Measurements from ENCODE around the gene OSBPL3. TPM values are rescaled to one million over a fixed set of nuclear protein-coding genes. Genes with fewer than 3 reads are reported as not detected.

The OSBPL3 gene
- total and polyA plus RNA-seq, 2 donors (not counting 3 experiments of a cell fraction or from before 2014, with no cell fraction given) = 7.5 to 27.1 TPM

GRCh38 chr7:24939416-24939815 is 40.6 kb downstream of the OSBPL3 start:
- Histone ChIP-seq H3K27me3 (ENCODE audit: control insufficient read depth in 2 of 2, insufficient read depth in 2 of 2, low read length in 2 of 2) (no peaks in the 10 kb centered on the region), H3K4me1 (ENCODE audit: control insufficient read depth, extremely low read depth, insufficient read depth, low read length) (no peaks in the 10 kb centered on the region), H2AFZ (ENCODE audit: low read depth, low read length) (no peak overlapping the region), H3K79me2 (ENCODE audit: control insufficient read depth, insufficient read depth, low read length) (peaks cover 64% of the 10 kb centered on the region), H4K20me1 (replicated peaks; ENCODE audit: control insufficient read depth, extremely low read depth, insufficient read depth, low read length) (no peaks in the 10 kb centered on the region), H3K9ac (replicated peaks; ENCODE audit: extremely low read depth, insufficient read depth, low read length) (no peak overlapping the region), H3K4me2 (ENCODE audit: insufficient read depth, low read length) (no peak overlapping the region), H3K27ac (ENCODE audit: insufficient read depth, low read depth, low read length) (no peak overlapping the region), H3K4me3 (replicated peaks in 1 of 3; ENCODE audit: insufficient read depth in 1 of 3, low read depth in 1 of 3, low read length in 3 of 3) (no peak overlapping the region), H3K9me3 (replicated peaks; ENCODE audit: control insufficient read depth, insufficient read depth, low read length) (no peaks in the 10 kb centered on the region), H3K9me1 (replicated peaks; ENCODE audit: control insufficient read depth, extremely low read depth, insufficient read depth, low read length) (no peaks in the 10 kb centered on the region), H3K36me3 (ENCODE audit: control insufficient read depth in 2 of 2, extremely low read depth in 1 of 2, insufficient read depth in 2 of 2, low read length in 2 of 2) (no peaks in the 10 kb centered on the region)
- FAIRE-seq (no peak), DNase-seq (ENCODE audit: low read depth, low spot score) (no peak)
- intact Hi-C loops (cut with micrococcal nuclease) (no loop called here), dilution Hi-C loops (cut with MboI; ENCODE audit: extremely low pct_ligation_motif_present, low sequenced_read_pairs) (no loop called here)
- TF ChIP-seq FOS (IDR thresholded peaks at IDR 0.05; ENCODE audit: borderline replicate concordance, insufficient read depth, low read length) = no peak
- TF ChIP-seq MAX (IDR thresholded peaks at IDR 0.05; ENCODE audit: insufficient read depth, insufficient read length) = no peak
- TF ChIP-seq JUN (IDR thresholded peaks at IDR 0.05; ENCODE audit: borderline replicate concordance, insufficient read depth, insufficient read length, low read depth) = no peak
- TF ChIP-seq EZH2 (IDR thresholded peaks at IDR 0.05; ENCODE audit: borderline replicate concordance, low read depth, low read length, severe bottlenecking) = no peak
- TF ChIP-seq GATA2 (IDR thresholded peaks at IDR 0.05; ENCODE audit: insufficient read depth, insufficient read length, low read depth, low read length) = no peak
- TF ChIP-seq POLR2A (IDR thresholded peaks at IDR 0.05; ENCODE audit: low read depth, low read length) = no peak
- no peak for TF ChIP-seq CTCF (IDR thresholded peaks at IDR 0.05; ENCODE audit: extremely low read depth in 1 of 2, insufficient read depth in 1 of 2, low read depth in 1 of 2, low read length in 2 of 2)
- no peak for TF ChIP-seq POLR2AphosphoS5 (IDR thresholded peaks at IDR 0.05; ENCODE audit: insufficient read depth, low read depth, low read length)
- no peak for TF ChIP-seq MYC (IDR thresholded peaks at IDR 0.05; ENCODE audit: low read depth, low read length)
- POLR2A ChIA-PET = no interaction called here
- CTCF ChIA-PET = interaction anchor here (1.1 kb wide), 1 partner anchor 127 kb away, joined by 3 read pairs; no protein-coding TSS in a partner anchor
- no TSS peak for BruUV-seq (replicated peaks)

Data from endothelial cell of umbilical vein (primary cell).